ENCODE results near the gene CAMK2B. TPM values are rescaled to one million over a fixed set of nuclear protein-coding genes. Genes with fewer than 3 reads are reported as not detected.

CAMK2B gene
- total RNA-seq, 1 experiment from 2014 or later, result not detected

- no peaks in the 10 kb centered on the region for H3K27me3 ChIP-seq (ENCODE audit: low read length)
- no peak for DNase-seq
- H3K9me2 ChIP-seq (replicated peaks; ENCODE audit: insufficient read depth, low read length), result no peaks in the 10 kb centered on the region
- no peaks in the 10 kb centered on the region for H3K4me1 ChIP-seq (ENCODE audit: low read length)
- H3K4me3 ChIP-seq (ENCODE audit: low read length), result no peak overlapping the region
- no peak overlapping the region for H3K4me2 ChIP-seq (ENCODE audit: low read depth, low read length, poor library complexity, severe bottlenecking)
- no peaks in the 10 kb centered on the region for H3K36me3 ChIP-seq (ENCODE audit: insufficient read depth, low read length)
- no peaks in the 10 kb centered on the region for H3K79me2 ChIP-seq (ENCODE audit: low read length)
- H3K9me3 ChIP-seq (ENCODE audit: low read length), result no peaks in the 10 kb centered on the region
- no peak overlapping the region for H3K27ac ChIP-seq (ENCODE audit: low read length)
- H2AFZ ChIP-seq (ENCODE audit: low read length), result no peak overlapping the region
- no peaks in the 10 kb centered on the region for H4K20me1 ChIP-seq (ENCODE audit: insufficient read depth, low read depth, low read length)
- H3K9ac ChIP-seq (ENCODE audit: low read length), result no peak overlapping the region
Observed at GRCh38 chr7:44293561-44294324, 31.7 kb downstream of the CAMK2B start.

- Histone ChIP-seq H3K9me3 (ENCODE audit: low read length) (no peaks in the 10 kb centered on the region), H3K4me1 (ENCODE audit: low read length) (no peaks in the 10 kb centered on the region), H3K36me3 (ENCODE audit: insufficient read depth, low read length) (no peaks in the 10 kb centered on the region), H3K9ac (ENCODE audit: low read length) (no peak overlapping the region), H3K4me3 (ENCODE audit: low read length) (no peak overlapping the region), H4K20me1 (ENCODE audit: insufficient read depth, low read depth, low read length) (no peaks in the 10 kb centered on the region), H3K79me2 (ENCODE audit: low read length) (no peaks in the 10 kb centered on the region), H2AFZ (ENCODE audit: low read length) (no peak overlapping the region), H3K27ac (ENCODE audit: low read length) (no peak overlapping the region), H3K27me3 (ENCODE audit: low read length) (no peaks in the 10 kb centered on the region), H3K9me2 (replicated peaks; ENCODE audit: insufficient read depth, low read length) (no peaks in the 10 kb centered on the region), H3K4me2 (ENCODE audit: low read depth, low read length, poor library complexity, severe bottlenecking) (no peak overlapping the region)
- DNase-seq, result no peak
Observed at GRCh38 chr7:44292876-44293560, 32.4 kb downstream of the CAMK2B start.

DNA sequence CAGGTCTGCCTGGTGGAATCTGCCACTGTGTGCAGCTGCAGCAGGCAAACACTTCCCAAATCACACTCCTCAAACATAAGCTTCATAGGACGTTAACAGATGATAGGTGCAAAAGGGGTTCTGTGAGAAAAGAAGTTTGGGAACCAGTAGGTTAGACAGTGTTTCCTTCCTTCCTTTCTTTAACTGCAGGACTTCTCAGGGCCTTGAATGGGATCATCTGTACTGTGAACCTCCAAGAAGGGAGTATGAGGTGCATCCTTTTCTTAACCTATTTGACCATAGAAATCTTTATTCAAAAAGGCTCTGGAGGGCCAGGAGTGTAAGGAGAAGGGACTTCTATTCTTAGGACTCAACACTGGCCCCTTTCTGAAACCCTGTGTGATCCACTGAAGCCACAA, 33.0 kb downstream of the CAMK2B start:
- no peak overlapping the region for H3K4me2 ChIP-seq (ENCODE audit: low read depth, low read length, poor library complexity, severe bottlenecking)
- no peaks in the 10 kb centered on the region for H3K27me3 ChIP-seq (ENCODE audit: low read length)
- no peaks in the 10 kb centered on the region for H3K9me2 ChIP-seq (replicated peaks; ENCODE audit: insufficient read depth, low read length)
- H4K20me1 ChIP-seq (ENCODE audit: insufficient read depth, low read depth, low read length), result no peaks in the 10 kb centered on the region
- no peak overlapping the region for H3K4me3 ChIP-seq (ENCODE audit: low read length)
- no peaks in the 10 kb centered on the region for H3K4me1 ChIP-seq (ENCODE audit: low read length)
- no peak for DNase-seq
- H3K9me3 ChIP-seq (ENCODE audit: low read length), result no peaks in the 10 kb centered on the region
- H3K79me2 ChIP-seq (ENCODE audit: low read length), result no peaks in the 10 kb centered on the region
- no peak overlapping the region for H3K9ac ChIP-seq (ENCODE audit: low read length)
- no peaks in the 10 kb centered on the region for H3K36me3 ChIP-seq (ENCODE audit: insufficient read depth, low read length)
- H2AFZ ChIP-seq (ENCODE audit: low read length), result no peak overlapping the region
- no peak overlapping the region for H3K27ac ChIP-seq (ENCODE audit: low read length)

GRCh38 chr7:44291733-44292419, 33.5 kb downstream of the CAMK2B start:
- no peak for DNase-seq
- no peak overlapping the region for H2AFZ ChIP-seq (ENCODE audit: low read length)
- no peak overlapping the region for H3K4me3 ChIP-seq (ENCODE audit: low read length)
- no peaks in the 10 kb centered on the region for H4K20me1 ChIP-seq (ENCODE audit: insufficient read depth, low read depth, low read length)
- no peak overlapping the region for H3K9ac ChIP-seq (ENCODE audit: low read length)
- H3K4me1 ChIP-seq (ENCODE audit: low read length), result no peaks in the 10 kb centered on the region
- H3K4me2 ChIP-seq (ENCODE audit: low read depth, low read length, poor library complexity, severe bottlenecking), result no peak overlapping the region
- H3K9me2 ChIP-seq (replicated peaks; ENCODE audit: insufficient read depth, low read length), result no peaks in the 10 kb centered on the region
- H3K27me3 ChIP-seq (ENCODE audit: low read length), result no peaks in the 10 kb centered on the region
- no peaks in the 10 kb centered on the region for H3K9me3 ChIP-seq (ENCODE audit: low read length)
- no peaks in the 10 kb centered on the region for H3K79me2 ChIP-seq (ENCODE audit: low read length)
- H3K27ac ChIP-seq (ENCODE audit: low read length), result no peak overlapping the region
- H3K36me3 ChIP-seq (ENCODE audit: insufficient read depth, low read length), result no peaks in the 10 kb centered on the region

- Histone ChIP-seq H3K9me3 (ENCODE audit: low read length) (no peaks in the 10 kb centered on the region), H3K27me3 (ENCODE audit: low read length) (no peaks in the 10 kb centered on the region), H3K9me2 (replicated peaks; ENCODE audit: insufficient read depth, low read length) (no peaks in the 10 kb centered on the region), H3K4me2 (ENCODE audit: low read depth, low read length, poor library complexity, severe bottlenecking) (no peak overlapping the region), H4K20me1 (ENCODE audit: insufficient read depth, low read depth, low read length) (no peaks in the 10 kb centered on the region), H3K36me3 (ENCODE audit: insufficient read depth, low read length) (no peaks in the 10 kb centered on the region), H3K27ac (ENCODE audit: low read length) (no peak overlapping the region), H3K4me1 (ENCODE audit: low read length) (no peaks in the 10 kb centered on the region), H3K79me2 (ENCODE audit: low read length) (no peaks in the 10 kb centered on the region), H3K9ac (ENCODE audit: low read length) (no peak overlapping the region), H2AFZ (ENCODE audit: low read length) (no peak overlapping the region), H3K4me3 (ENCODE audit: low read length) (no peak overlapping the region)
- no peak for DNase-seq
Observed at GRCh38 chr7:44291066-44291732, 34.2 kb downstream of the CAMK2B start.

DNA sequence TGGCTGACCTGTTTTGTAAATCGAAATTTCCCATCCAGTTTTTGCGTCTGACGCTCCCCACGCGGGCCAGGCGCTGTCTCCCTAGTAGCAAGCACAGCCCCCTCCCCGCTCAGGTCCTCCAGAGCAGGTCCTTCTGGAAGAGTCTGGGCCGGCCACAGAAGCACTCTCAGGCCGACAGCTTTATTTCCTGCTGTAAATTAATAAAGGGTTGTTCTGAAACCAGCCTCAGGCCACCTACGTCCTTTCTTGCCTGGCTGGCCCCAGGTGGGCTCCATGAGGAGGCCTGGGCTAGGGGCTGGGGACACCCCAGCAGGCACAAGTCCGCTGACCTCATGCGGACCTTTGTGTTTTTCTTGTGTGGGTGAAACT, 35.2 kb downstream of the CAMK2B start:
- H3K79me2 ChIP-seq (ENCODE audit: low read length), result no peaks in the 10 kb centered on the region
- H3K27ac ChIP-seq (ENCODE audit: low read length), result no peak overlapping the region
- DNase-seq, result no peak
- H4K20me1 ChIP-seq (ENCODE audit: insufficient read depth, low read depth, low read length), result no peaks in the 10 kb centered on the region
- no peak overlapping the region for H2AFZ ChIP-seq (ENCODE audit: low read length)
- H3K9me3 ChIP-seq (ENCODE audit: low read length), result no peaks in the 10 kb centered on the region
- H3K9me2 ChIP-seq (replicated peaks; ENCODE audit: insufficient read depth, low read length), result no peaks in the 10 kb centered on the region
- no peak overlapping the region for H3K4me2 ChIP-seq (ENCODE audit: low read depth, low read length, poor library complexity, severe bottlenecking)
- no peaks in the 10 kb centered on the region for H3K4me1 ChIP-seq (ENCODE audit: low read length)
- H3K9ac ChIP-seq (ENCODE audit: low read length), result no peak overlapping the region
- H3K36me3 ChIP-seq (ENCODE audit: insufficient read depth, low read length), result no peaks in the 10 kb centered on the region
- H3K4me3 ChIP-seq (ENCODE audit: low read length), result no peak overlapping the region
- H3K27me3 ChIP-seq (ENCODE audit: low read length), result no peaks in the 10 kb centered on the region

- Histone ChIP-seq H3K27me3 (ENCODE audit: low read length) (no peaks in the 10 kb centered on the region), H3K79me2 (ENCODE audit: low read length) (no peaks in the 10 kb centered on the region), H3K9ac (ENCODE audit: low read length) (no peak overlapping the region), H3K4me3 (ENCODE audit: low read length) (no peak overlapping the region), H3K4me2 (ENCODE audit: low read depth, low read length, poor library complexity, severe bottlenecking) (no peak overlapping the region), H4K20me1 (ENCODE audit: insufficient read depth, low read depth, low read length) (no peaks in the 10 kb centered on the region), H3K4me1 (ENCODE audit: low read length) (no peaks in the 10 kb centered on the region), H3K9me3 (ENCODE audit: low read length) (no peaks in the 10 kb centered on the region), H2AFZ (ENCODE audit: low read length) (no peak overlapping the region), H3K36me3 (ENCODE audit: insufficient read depth, low read length) (no peaks in the 10 kb centered on the region), H3K27ac (ENCODE audit: low read length) (no peak overlapping the region), H3K9me2 (replicated peaks; ENCODE audit: insufficient read depth, low read length) (no peaks in the 10 kb centered on the region)
- DNase-seq, result no peak
Observed at GRCh38 chr7:44289341-44290251, 35.8 kb downstream of the CAMK2B start.
